Measurements from ENCODE around the gene VPS33B.
A peak's percentile ranks its signal among the peaks of the same experiment; 100 is the strongest.
"Not testable (repeated sequence)": the region's sequence is repeated elsewhere in the genome, so short reads cannot be mapped to it uniquely, and the experiment has no call there.

VPS33B gene

DNA sequence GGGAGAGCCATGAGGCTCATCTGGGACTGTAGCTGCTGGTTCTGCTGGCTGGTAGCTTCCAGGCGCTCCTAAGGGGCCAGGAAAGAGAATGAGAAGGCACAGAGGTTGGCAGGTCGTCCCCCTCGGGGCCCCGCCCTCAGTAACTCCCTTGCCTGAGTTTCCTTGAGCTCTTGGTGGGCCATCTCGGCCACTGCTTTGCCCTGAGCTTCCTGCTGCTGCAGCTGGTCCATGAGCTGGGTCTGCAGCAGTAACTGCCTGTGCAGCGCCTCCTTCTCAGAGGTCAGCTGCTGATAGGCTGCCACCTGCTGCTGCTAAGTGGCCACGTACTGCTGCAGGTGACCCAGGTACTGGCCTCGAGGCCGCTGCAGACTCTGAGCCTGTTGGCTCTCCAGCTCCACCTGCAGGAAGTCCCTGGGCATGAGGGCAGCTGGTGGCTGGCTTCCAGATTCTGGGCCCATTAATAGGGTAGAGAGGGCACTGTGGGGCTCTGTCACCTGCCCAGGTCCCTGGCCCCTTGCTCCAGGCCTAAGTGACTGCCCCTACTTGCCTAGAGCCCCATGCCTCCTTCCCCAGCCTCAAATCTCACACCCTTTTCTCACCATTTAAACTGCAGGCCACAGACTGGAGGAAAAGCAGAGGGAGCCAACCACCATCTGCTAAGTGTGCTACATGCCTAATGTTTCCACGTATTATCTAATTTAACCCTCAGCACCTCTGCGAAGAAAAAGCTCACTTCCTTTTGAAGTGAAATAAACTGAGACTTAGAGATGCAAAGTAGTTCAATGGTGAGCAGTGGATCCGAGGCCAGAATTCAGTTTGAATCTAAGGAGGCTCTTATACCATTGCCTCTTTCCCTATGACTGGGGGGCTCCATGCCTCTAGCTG, 10.8 kb upstream of the VPS33B start:
- DNase-seq (ENCODE audit: low read depth in 1 of 2, low spot score in 1 of 2), result peak in 1 of 2 donors; percentile 20

DNA sequence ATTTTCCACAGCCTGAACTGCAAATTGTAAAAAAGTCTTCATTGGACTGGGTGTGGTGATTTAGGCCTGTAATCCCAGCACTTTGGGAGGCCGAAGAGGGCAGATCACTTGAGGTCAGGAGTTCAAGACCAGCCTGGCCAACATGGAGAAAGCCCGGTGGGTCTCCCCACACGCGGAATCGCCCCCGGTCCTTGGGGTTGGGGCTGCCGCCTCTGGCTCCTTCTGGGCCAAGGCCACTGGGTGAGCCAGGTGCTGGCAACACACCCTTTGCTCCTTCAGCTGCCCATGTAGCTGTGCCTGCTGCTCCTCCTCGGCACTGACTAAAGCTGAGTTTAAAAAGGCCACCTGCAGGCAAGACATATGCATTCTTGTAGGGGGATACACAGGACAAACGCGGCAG, 9.4 kb upstream of the VPS33B start:
- no peak for DNase-seq (ENCODE audit: low read depth in 1 of 2, low spot score in 1 of 2)

DNA sequence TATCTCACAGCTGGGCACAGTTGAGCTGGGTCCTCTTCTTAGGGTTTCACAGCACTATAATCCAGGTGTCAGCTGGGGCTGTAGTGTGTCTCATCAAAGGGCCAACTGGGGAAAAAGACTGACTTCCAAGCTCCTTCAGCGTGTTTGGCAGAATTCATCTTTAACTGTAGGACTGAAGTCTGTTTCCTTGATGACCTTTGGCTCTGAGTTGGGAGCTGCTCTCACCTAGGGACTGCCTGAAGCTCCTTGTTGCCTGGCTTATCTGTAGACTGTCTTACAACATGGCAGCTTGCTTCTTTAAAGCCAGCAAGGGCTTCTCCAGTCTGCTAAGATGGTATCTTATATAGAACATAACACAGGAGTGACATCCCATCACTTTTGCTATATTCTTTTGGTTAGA, 5.3 kb upstream of the VPS33B start:
- DNase-seq (ENCODE audit: low read depth in 1 of 2, low spot score in 1 of 2), result no peak

DNA sequence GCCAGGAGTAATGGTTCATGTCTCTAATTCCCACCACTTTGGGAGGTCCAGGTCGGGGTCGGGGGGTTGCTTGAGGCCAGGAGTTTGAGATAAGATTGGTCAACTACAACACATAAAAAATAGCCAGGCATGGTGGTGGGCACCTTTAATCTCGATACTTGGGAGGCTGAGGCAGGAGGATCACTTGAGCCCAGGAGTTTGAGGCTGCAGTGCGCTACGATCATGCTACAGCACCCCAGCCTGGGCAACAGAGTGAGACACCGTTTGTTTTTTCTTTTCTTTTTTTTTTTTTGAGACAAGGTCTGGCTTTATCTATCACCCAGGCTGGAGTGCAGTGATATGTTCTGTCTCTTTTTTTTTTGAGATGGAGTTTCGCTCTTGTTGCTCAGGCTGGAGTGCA, 1.3 kb upstream of the VPS33B start:
- no peak for DNase-seq (ENCODE audit: low read depth in 1 of 2, low spot score in 1 of 2)

DNA sequence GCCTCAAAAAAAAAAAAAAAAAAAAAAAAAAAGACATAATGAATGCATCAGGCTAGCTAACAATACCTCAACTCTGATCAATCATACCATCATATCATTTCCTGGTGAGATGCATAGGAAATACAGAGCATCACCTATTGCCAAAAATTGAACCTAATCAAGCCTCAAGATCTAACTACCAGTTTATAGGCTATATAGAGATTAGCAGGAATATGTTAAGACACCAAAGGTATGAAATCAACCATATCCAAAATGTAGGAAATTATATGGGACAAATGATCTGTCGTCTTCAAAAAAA, 387 bp upstream of the VPS33B start:
- no peak for DNase-seq (ENCODE audit: low read depth in 1 of 2, low spot score in 1 of 2)

DNA sequence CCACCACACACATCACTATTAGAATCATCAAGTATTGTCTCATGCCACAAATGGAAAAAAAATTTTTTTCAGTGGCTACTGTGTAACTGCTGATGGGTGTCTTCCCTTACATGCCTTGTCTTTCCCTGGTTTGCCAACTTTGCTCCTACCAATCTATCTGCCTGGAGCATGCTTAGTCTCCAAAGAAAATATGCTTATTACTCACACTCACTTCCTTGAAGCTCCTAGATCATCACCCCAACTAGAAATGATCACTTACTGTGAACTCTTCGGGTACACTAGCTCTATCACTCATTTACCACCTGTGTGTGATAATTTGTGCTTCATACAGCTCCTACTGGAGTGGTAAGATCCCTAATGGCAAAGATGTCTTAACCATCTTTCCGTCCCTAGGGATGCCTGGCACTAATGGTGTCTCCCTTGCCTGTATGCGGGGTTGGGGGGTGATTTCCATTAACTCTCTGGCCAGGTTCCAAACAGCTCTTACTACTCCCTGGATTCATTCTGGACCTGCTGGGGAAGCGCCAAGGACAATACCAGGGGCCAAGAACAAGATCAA, 799 bp downstream of the VPS33B start:
- no peak for DNase-seq (ENCODE audit: low read depth in 1 of 2, low spot score in 1 of 2)

DNA sequence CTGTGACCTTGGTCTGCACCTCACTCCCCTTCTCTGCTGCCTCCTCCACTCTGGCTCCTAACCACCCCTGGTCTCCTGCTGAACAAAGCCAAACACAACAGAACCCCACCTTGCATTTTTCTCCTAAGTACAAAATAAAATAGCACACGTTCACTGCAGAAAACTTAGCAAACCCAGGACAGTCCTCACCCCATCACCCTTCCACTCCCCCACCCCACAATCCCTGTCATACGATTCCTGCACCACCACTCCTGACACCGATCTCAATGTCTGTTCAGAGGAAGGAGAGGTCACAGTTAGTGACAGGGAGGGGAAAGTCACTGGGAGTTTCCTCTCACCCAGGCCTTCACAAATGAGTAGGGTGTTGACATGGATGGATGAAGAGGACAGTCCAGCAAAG, 4.2 kb downstream of the VPS33B start:
- no peak for DNase-seq (ENCODE audit: low read depth in 1 of 2, low spot score in 1 of 2)

DNA sequence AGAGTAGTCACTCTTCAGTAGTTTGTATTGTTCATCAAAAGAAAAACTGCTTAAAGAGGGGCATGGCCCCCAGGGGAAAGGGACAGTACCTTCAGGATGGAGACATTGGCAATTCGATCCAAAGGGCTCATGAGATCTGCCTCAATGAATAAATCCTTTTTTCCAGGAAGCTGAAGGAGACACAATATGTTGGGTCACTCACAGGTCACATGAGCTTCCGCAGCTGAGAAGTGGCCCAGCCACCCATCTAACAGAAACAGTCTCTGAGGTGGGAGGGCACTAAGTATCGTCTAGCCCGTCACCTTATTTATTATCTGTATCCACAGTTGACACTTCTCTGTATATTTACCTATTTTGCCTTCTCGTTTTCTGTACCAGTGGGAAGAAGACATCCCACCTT, 4.7 kb downstream of the VPS33B start:
- DNase-seq (ENCODE audit: low read depth in 1 of 2, low spot score in 1 of 2), result no peak

DNA sequence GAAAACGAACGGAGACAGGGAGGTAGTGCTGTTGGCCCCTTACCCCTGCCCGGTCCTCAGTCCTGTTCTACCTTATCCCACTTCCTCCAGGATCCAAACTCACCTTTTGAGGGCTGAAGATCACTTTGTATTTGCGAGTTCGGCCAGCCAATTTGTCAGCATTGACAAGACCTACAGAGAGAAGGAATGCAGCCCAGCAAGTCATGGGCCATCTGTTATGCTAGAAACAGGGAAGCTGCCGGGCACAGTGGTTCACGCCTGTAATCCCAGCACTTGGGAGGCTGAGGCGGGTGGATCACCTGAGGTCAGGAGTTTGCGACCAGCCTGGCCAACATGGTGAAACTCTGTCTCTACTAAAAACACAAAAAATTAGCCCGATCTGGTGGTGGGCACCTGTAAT, 8.7 kb downstream of the VPS33B start:
- not testable (repeated sequence) for DNase-seq (ENCODE audit: low read depth in 1 of 2, low spot score in 1 of 2)

DNA sequence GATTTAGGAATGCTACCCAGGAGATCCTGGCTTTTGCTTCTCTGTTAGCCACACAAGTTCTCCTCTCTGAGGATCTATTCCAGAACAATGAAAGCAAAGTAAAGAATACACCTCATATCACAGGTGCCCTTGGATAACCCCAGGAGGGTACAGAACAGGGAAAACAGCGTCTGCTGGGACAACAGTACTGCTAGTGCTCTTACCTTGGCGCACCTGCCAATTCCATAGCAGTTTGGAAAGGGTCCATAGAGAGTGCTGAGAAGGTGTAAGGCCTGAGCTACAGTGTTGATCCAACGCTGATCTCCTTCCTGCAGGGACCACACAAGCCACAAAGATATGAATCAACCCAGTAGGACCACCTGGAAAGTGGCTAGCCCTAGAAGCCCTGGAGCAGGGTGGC, 15.1 kb downstream of the VPS33B start:
- DNase-seq (ENCODE audit: low read depth in 1 of 2, low spot score in 1 of 2), result no peak

DNA sequence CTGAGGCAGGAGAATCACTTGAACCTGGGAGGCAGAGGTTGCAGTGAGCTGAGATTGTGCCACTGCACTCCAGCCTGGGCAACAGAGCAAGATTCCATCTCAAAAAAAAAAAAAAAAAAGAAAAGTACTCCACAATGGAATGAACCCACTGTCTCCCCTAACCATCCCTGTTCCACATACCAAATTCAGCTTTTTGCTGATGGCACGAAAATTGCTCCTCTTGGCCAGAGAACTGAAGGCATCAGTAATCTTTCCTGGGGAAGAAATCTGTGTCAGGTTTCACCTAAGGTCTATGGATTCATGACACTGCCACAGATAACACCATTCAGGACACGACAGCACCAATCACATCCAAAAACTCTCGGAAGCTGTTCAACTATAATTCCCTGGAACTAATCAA, 21.2 kb downstream of the VPS33B start:
- no peak for DNase-seq (ENCODE audit: low read depth in 1 of 2, low spot score in 1 of 2)

DNA sequence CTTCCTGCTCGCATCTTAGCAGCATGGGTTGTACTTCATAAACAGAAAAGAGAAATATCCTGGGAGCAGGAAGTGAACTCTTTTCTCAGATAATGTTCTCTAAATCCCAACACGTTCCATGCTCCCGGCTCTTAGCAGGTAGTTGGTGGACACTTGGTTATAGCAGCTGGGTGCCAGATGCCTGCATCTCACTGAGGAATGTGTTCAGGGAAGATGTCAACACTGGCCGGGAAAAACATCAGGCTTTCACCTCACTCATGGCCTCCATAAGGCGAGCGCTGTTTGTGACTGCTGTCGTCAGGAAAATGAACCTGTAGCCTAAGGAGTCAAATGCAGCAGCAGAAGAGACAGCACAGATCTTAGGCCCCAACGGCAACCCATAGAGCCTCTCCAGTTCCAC, 23.7 kb downstream of the VPS33B start:
- no peak for DNase-seq (ENCODE audit: low read depth in 1 of 2, low spot score in 1 of 2)

DNA sequence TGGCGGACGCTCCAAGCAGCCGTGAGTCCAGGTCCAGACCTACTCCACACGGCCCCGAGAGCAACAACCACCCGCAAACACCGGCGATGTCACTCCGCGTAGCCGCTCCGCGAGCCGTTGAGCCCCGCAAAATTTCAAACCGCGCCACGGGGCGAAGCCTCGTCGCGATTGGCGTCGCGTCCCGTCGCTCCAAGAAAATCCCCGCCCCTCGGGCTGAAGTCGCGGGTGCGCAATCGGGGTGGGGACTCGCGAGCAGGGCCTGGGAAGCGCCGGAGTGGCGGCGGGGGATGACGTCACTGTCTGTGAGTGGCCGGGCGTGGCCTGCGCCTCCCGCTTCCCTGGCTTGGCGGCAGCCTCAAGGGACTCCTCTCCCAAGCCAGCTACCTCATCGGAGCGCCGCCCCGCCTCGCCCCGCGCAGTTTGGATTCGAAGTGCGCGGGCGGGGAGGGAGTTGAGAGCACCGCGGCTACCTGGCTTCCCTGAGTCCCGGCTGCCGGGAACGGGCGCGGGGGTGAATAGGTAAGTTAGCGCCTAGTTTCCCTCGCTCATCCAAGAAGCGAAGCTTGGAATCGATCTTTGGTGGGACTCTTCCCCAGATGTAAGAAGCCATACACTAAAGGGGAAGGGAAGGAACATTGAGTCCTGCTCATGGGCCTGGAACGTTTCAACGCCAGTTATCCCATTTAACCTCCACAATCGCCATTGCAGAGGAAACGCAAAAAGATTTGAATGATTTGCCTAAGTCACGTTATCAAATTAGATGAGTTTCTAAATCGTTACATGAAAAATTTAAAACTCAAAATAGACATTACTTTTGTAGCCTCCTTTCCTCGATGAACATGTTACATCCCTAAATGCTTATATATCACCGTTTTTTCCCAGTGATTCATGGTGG, 27.7 kb downstream of the VPS33B start, which contains the start of gene PRC1:
PRC1 (minus strand) TSS at position 119 of the 895 bp plus-strand sequence; CDS start at position 1, 118 bp downstream.
- peak; percentile 95 to 96 for DNase-seq (ENCODE audit: low read depth in 1 of 2, low spot score in 1 of 2)

DNA sequence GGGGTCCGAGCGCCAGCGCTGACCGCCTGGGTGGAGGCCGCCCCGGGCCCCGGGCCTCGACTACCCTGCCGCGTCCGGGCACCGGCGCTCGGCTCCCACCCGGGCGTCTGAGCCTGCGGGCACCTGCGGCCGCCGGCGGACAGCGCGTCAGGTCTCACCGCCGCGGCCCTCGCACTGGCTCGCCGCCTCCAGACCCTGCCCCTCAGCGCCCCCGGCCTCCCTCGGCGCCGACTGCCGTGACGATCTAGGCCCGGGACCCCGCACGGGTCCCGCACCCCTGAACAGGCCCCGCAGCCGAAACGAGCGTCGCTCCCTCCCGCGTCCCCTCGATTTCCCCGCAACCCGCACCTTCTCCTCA, 28.4 kb downstream of the VPS33B start:
- DNase-seq (ENCODE audit: low read depth in 1 of 2, low spot score in 1 of 2), result no peak

DNA sequence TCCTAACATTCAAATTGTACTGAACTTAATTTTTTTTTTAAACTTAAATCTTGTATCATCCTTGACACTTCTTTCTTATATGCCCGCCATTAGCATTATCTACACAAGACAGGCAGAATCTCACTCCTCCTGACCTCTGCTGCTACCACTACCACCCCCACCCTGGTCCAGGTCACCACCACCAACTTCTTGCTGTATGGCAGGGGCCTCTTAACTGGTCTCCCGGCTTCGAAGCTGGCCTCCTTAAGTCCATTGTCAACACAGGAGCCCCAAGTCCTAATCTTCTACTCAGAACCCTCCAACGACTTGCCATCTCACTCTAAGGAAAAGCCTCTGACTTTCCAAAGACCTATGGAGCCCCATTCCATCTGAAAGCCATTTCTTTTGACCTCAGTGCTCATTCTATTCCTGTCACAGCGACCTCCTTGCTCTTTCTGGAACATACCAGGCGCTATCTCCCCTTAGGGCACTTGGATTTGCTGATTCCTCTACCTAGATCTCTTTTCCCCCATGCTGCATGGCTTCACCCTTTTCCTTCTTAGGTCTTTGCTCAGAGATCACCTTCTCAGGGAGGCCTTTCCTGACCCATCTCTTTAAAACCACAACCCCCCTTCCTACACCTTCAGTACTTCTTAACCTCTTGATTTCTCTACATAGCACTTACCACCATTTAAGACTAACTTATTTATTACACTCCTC, 30.7 kb downstream of the VPS33B start:
- no peak for DNase-seq (ENCODE audit: low read depth in 1 of 2, low spot score in 1 of 2)

DNA sequence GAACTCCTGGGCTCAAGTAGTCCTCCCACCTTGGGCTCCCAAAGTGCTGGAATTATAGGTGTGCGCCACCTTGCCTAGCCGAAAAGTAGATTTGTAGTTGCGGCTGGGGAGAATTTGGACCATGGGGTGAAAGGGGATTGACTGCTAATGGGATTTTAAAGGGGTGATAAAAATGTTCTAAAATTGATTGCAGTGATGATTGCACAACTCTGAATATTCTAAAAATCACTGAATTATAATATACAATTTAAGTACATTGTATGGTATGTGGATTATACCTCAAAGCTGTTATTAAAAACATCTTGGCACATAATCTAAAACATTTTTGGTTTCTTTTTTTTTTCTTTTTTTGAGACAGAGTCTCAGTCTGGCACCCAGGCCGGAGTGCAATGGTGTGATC, 31.9 kb downstream of the VPS33B start:
- no peak for DNase-seq (ENCODE audit: low read depth in 1 of 2, low spot score in 1 of 2)

DNA sequence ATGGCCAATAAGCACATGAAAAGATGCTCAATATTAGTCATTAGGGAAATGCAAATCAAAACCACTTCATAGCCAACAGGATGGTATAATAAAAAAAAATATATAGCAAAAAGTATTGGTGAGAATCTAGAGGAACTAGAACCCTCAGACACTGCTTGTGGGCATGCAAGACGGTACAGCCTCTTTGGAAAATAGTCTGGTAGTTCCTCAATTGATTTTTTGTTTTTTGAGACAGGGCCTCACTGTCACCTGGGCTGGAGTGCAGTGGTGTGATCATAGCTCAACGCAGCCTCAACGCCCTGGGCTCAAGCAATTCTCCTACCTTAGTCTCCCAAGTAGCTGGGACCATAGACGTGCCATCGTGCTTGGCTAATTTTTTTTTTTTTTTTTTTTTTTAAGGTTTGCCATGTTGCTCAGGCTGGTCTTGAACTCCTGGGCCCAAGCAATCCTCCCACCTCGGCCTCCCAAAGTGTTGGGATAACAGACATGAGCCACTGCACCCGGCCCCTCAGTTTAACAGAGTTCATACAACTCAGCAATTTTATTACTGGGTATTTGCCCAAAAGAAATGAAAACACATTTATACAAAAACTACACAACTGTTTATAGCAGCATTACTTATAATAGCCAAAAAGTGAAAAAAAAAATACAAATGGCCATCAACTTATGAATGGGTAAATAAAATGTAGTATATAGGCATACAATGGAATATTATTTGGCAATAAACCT, 33.2 kb downstream of the VPS33B start:
- DNase-seq (ENCODE audit: low read depth in 1 of 2, low spot score in 1 of 2), result no peak

DNA sequence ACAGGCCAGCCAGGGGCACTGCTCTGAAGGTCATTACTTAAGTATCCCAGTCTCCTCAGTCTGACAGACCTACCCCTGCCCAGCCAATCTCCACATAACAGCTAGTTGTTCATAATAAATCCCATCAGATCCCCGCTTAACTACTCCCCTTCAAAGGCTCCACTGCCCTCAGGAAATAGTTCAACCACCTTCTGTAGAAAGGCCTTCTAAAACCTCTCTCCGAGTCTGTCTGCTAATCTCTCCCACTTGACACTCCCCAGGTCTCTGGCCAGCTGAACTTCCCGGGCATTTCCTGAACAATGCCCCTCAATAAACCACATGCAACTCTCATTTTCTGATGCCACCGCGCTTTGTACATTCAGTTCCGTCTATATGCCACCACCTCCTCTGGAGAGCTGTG, 34.1 kb downstream of the VPS33B start:
- DNase-seq (ENCODE audit: low read depth in 1 of 2, low spot score in 1 of 2), result no peak

DNA sequence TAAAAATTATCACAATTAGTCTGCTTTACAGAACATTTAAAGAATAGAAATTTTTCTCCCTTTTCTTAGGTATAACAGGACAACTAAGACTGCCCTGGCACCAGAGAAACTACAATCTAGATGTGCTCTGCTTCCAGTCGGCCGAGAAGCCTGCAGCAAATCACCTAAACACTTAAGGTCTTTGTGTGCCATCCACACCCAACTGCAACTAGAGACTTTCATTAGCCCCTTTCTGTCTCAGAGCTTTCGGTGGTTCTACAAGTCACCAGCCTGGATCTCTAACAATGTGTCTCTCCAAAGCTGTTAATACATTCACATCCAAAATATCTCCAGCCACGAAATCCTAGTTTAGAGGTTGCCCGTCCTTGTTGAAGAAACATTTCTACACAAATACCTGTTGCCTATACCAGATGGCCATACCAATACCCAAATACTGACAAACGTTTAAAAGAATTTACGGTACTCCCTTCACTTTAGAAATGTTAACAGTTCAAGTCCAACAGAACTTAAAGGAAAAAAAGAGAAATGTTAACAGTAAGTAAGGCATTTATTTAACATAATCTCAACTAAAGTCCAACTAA, 34.7 kb downstream of the VPS33B start:
- DNase-seq (ENCODE audit: low read depth in 1 of 2, low spot score in 1 of 2), result no peak

DNA sequence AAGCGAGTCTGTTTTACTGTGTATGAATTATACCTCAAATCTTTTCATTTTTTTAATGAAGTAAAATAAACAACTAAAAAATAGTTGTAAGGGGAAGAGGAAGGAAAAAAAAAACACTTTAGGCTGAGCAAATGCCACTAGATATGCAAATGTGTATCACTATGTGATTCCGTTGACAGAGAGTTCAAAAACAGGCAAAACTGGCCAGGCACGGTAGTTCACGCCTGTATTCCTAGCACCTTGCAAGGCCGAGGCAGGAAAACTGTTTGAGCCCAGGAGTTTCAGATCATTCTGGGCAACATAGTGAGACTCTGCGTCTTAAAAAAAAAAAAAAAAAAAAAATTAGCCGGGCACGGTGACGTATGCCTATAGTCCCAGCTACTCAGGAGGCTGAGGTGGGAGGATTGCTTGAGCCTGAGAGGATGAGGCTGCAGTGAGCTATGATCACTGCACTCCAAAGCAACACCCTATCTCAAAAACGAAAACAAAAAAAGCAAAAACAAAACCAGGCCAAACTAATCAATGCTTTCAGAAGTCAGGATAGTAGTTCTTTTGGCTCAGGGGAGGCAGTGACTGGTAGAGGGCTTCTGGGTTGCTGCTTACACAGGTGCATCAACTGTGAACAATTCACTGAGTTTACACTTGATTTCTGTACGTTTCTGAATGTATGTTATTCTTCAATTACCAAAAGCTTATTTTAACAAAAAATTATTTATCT, 35.4 kb downstream of the VPS33B start:
- no peak for DNase-seq (ENCODE audit: low read depth in 1 of 2, low spot score in 1 of 2)

Measured in activated T-helper 1 cell treated with anti-CD3 and anti-CD28 coated beads, Interleukin-2, amount 50 U/mL, for 16 hours (primary cell).